Measurements from ENCODE around the gene GARIN5A.

Gene GARIN5A

DNA sequence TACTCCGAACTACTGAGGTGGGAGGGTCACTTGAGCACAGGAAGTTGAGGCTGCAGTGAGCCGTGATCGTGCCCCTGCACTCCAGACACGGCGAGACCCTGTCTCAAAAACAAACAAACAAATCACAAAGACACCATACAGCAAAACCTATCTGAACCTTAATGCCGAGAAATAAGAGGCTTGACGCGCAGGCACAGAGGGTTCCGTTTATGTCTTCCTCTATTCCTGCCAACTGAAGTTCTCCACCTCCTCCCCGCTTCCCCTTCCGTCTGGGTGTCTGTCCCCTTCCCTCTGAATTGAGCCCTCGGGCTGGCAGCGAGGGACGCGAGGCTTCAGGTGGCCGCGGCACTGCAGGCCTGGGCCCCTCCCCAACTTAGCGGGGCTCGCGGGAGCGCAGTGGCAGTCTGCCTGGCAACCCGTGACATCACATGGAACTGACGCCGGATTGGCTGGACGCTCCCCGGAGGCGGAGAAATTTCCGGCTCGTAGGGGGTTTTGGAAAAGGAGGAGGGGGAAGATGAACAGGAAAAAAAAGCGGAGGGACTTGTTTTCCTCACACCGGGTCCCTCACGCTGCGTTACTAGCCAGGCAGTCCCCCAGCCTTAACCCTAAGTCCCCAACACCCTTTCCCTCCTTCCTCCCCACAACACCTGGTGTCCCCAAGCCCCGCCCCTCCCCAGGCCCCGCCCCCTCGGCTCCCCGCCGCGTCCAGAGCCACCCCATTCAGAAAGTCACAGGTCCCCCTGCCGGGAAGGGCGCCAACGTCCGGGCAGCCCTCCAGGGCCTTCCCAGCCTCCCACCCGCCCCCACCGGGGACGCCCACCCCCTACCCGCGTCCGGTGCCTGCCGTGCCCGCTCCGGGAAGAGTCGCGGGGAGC, 45.1 kb downstream of the GARIN5A start:
- Mint-ChIP-seq H3K4me3 (peak overlapping the region; percentile 81), H3K27ac (peak overlapping the region; percentile 91), H3K9me3 (no peaks in the 10 kb centered on the region), H3K27me3 (peaks cover 46% of the 10 kb centered on the region), H3K36me3 (ENCODE audit: low read depth) (no peaks in the 10 kb centered on the region), H3K4me1 (ENCODE audit: low read depth) (peaks cover 13% of the 10 kb centered on the region)
- peak; percentile 97 for DNase-seq

DNA sequence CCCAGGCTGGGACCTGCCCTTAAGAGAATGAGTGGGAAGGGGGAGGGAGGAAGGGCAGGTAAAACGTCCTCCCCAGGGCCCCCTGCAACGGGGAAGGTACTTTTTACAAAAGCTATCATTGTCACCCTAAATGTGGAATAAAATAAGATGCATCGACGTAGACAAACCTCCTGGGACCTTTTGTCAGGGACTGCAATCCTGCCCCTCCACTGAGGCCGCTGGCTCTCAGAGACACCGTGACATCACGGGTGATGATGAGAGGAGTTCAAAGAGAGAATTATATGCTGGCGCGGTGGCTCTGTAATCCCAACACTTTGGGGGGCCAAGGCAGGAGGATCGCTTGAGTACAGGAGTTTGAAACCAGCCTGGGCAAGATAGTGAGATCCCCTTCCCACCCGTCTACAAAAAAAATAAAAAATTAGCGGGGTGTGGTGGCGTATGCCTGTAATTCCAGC, 45.7 kb downstream of the GARIN5A start:
- Mint-ChIP-seq H3K9me3 (no peaks in the 10 kb centered on the region), H3K27ac (no peak overlapping the region), H3K4me1 (ENCODE audit: low read depth) (peaks cover 13% of the 10 kb centered on the region), H3K27me3 (peaks cover 44% of the 10 kb centered on the region), H3K4me3 (peak overlapping the region; percentile 81), H3K36me3 (ENCODE audit: low read depth) (no peaks in the 10 kb centered on the region)
- DNase-seq = no peak

DNA sequence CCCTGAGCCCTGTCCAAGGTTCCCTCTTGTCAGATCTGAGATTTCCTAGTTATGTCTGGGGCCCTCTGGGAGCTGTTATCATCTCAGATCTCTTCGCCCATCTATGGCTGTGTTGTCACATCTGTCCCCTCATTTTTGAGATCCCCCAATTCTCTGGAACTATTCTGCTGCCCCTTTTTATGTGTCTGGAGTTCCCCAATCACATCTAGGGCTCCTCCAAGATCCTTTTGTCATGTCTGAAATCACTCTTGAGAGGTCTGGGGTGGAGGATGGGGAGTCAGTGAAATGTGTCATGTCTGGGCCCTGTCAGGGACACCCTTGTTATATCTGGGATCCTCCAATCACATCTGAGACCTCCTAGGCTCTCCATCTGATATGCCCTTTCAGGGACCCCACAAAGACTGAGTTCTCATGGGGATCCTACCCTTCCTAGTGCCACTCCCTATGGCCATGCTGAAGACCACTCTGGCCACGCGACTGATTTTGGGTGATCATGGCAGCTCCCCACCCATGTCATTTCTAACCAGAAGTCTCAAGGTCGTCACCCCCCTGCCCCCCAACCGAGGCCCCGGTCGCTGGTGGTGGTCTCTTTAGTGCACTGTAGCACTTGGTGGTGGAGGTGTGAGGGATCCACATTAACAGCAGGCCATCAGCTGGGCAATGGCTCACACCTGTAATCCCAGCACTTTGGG, 47.7 kb downstream of the GARIN5A start:
- Mint-ChIP-seq H3K4me3 (no peak overlapping the region), H3K27me3 (peaks cover 42% of the 10 kb centered on the region), H3K9me3 (no peaks in the 10 kb centered on the region), H3K36me3 (ENCODE audit: low read depth) (no peaks in the 10 kb centered on the region), H3K4me1 (ENCODE audit: low read depth) (peaks cover 13% of the 10 kb centered on the region), H3K27ac (no peak overlapping the region)
- DNase-seq = no peak

DNA sequence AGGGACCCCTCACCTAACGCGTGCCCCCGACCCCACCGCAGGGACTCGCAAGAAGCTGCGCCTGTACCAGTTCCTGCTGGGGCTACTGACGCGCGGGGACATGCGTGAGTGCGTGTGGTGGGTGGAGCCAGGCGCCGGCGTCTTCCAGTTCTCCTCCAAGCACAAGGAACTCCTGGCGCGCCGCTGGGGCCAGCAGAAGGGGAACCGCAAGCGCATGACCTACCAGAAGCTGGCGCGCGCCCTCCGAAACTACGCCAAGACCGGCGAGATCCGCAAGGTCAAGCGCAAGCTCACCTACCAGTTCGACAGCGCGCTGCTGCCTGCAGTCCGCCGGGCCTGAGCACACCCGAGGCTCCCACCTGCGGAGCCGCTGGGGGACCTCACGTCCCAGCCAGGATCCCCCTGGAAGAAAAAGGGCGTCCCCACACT, 48.6 kb downstream of the GARIN5A start:
- peaks cover 13% of the 10 kb centered on the region for H3K4me1 Mint-ChIP-seq (ENCODE audit: low read depth)
- H3K36me3 Mint-ChIP-seq (ENCODE audit: low read depth) = no peaks in the 10 kb centered on the region
- no peaks in the 10 kb centered on the region for H3K9me3 Mint-ChIP-seq
- peak; percentile 53 for DNase-seq
- H3K27ac Mint-ChIP-seq = no peak overlapping the region
- peak overlapping the region; percentile 48 for H3K4me3 Mint-ChIP-seq
- peaks cover 39% of the 10 kb centered on the region for H3K27me3 Mint-ChIP-seq

DNA sequence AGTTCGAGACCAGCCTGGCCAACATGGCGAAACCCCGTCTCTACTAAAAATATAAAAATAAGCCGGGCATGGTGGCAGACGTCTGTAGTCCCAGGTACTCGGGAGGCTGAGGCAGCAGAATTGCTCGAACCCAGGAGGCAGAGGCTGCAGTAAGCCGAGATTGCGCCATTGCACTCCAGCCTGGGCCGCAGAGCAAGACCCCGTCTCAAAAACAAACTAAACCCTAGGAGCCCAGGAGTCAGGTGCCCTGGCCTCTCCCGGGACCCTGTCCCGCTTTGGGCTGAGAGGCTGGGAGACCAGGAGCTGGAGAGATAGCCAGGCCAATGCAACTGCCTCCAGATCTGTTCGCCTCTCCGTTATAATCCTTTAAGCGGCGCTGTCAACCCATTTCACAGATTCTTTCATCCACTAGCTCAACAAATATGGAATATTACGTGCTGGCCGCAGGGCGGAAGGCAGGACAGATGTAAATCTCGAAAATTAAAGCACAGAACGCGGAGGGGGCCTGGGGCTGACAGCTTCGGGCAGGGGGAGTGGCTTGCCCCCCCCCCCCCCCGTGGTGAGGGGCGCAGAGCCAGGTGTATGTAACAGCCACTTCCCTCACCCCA, 49.2 kb downstream of the GARIN5A start:
- H3K27ac Mint-ChIP-seq = no peak overlapping the region
- peaks cover 36% of the 10 kb centered on the region for H3K27me3 Mint-ChIP-seq
- H3K36me3 Mint-ChIP-seq (ENCODE audit: low read depth) = no peaks in the 10 kb centered on the region
- no peak overlapping the region for H3K4me3 Mint-ChIP-seq
- H3K9me3 Mint-ChIP-seq = no peaks in the 10 kb centered on the region
- no peak for DNase-seq
- H3K4me1 Mint-ChIP-seq (ENCODE audit: low read depth) = peaks cover 13% of the 10 kb centered on the region

DNA sequence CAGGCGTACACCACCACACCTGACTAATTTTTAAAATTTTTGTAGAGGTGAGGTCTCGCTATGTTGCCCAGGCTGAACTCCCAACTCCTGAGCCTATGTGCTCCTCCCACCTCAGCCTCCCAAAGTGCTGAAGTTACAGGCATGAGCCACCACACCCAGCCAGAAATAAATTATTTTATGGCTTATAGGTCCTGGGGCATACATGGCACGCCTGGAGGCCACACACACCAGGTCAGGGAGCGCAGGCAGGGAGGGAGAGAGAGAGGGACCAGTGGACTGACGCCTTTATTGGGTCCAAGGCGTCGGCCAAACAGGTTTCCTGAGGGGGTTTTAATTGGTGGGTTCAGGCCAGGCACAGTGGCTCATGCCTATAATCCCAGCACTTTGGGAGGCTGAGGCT, 51.1 kb downstream of the GARIN5A start:
- Mint-ChIP-seq H3K4me3 (no peak overlapping the region), H3K36me3 (ENCODE audit: low read depth) (peaks cover 3% of the 10 kb centered on the region), H3K9me3 (no peaks in the 10 kb centered on the region), H3K27ac (no peak overlapping the region), H3K4me1 (ENCODE audit: low read depth) (peaks cover 2% of the 10 kb centered on the region), H3K27me3 (peaks cover 40% of the 10 kb centered on the region)
- DNase-seq = no peak

DNA sequence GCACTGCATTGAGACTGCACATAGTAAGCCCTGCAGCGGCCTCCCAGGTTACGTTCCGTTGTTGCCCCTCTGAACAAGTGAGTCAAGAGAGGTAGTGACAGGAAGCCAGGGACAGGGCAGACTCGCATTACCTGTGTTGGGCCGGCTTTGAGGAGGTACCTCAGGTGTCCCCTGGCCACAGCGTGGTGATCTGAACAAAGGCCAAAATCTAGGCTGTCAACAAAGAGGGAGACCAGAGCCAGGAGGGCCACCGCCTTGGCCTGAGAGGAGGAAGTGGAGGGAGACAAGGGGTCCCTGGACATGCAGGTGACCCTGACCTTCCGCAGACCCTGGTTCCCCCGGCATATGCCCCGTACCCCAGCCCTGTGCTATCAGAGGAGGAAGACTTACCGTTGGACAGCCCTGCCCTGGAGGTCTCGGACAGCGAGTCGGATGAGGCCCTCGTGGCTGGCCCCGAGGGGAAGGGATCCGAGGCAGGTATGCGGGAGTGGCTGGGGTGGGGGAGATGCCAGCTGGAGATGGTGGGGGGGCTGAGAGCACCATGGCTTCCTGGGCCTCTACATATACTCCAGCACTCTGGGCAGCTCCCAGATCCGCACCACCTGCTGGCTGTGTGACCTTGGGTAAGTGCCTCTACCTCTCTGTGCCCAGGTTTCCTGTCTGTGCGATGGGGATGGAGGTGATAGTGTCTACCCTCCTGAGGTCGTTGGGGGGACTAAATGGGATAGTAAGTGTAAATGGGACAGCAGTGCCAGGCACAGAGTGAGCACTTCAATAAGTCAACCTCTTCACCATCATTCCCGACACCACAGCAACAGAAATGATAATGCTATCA, 53.2 kb downstream of the GARIN5A start:
- DNase-seq = no peak
- H3K4me3 Mint-ChIP-seq = no peak overlapping the region
- H3K27ac Mint-ChIP-seq = no peak overlapping the region
- peaks cover 41% of the 10 kb centered on the region for H3K27me3 Mint-ChIP-seq
- H3K36me3 Mint-ChIP-seq (ENCODE audit: low read depth) = peaks cover 4% of the 10 kb centered on the region
- H3K9me3 Mint-ChIP-seq = no peaks in the 10 kb centered on the region
- H3K4me1 Mint-ChIP-seq (ENCODE audit: low read depth) = peaks cover 14% of the 10 kb centered on the region

DNA sequence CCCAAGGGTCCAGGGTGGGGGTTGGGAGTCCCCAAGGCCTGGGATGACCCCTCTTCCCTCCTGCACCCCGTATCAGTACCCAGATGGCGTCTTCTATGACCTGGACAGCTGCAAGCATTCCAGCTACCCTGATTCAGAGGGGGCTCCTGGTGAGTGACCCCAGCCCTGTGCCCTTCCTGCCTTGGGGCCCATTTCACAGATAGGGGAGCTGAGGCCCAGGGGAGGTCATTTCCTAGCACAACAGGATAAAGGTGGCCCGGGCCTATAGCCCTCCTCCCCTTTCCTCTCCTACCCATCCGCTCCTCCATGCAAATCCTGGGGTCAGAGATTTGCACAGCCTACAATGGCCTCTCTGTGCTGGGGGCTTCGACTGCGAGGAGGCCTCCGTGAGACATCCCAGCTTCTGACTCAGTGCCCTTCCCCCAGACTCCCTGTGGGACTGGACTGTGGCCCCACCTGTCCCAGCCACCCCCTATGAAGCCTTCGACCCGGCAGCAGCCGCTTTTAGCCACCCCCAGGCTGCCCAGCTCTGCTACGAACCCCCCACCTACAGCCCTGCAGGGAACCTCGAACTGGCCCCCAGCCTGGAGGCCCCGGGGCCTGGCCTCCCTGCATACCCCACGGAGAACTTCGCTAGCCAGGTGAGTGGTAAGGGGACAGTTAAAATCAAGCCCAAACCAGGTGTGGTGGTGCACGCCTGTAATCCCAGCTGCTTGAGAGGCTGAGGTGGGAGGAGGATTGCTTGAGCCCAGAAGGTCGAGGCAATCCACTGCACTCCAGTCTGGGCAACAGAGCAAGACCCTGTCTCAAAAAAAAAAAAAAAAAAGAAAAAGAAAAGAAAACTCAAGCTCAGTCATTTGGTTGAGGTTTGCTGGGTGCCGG, 54.0 kb downstream of the GARIN5A start:
- H3K27me3 Mint-ChIP-seq = peaks cover 44% of the 10 kb centered on the region
- no peak overlapping the region for H3K4me3 Mint-ChIP-seq
- H3K36me3 Mint-ChIP-seq (ENCODE audit: low read depth) = peaks cover 8% of the 10 kb centered on the region
- H3K27ac Mint-ChIP-seq = no peak overlapping the region
- H3K9me3 Mint-ChIP-seq = no peaks in the 10 kb centered on the region
- DNase-seq = no peak
- H3K4me1 Mint-ChIP-seq (ENCODE audit: low read depth) = peaks cover 14% of the 10 kb centered on the region

DNA sequence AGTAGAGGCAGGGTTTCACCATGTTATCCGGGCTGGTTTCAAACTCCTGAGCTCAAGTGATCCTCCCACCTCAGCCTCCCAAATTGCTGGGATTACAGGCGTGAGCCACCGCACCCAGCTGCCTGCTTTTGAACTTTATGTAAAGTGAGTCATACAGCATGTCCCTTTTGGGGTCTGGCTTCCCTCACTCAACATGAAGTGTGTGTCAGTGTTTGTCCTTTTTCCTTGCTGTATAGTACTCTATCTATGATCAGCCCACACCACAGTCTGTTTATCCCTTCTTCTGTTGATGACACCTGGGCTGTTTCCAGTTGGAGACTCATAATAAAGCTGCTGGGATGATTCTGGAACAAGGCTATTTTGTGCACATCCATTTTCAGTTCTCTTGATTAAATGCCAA, 55.8 kb downstream of the GARIN5A start:
- no peak for DNase-seq
- Mint-ChIP-seq H3K36me3 (ENCODE audit: low read depth) (peaks cover 12% of the 10 kb centered on the region), H3K4me3 (no peak overlapping the region), H3K27ac (no peak overlapping the region), H3K4me1 (ENCODE audit: low read depth) (peaks cover 12% of the 10 kb centered on the region), H3K9me3 (no peaks in the 10 kb centered on the region), H3K27me3 (peaks cover 44% of the 10 kb centered on the region)

DNA sequence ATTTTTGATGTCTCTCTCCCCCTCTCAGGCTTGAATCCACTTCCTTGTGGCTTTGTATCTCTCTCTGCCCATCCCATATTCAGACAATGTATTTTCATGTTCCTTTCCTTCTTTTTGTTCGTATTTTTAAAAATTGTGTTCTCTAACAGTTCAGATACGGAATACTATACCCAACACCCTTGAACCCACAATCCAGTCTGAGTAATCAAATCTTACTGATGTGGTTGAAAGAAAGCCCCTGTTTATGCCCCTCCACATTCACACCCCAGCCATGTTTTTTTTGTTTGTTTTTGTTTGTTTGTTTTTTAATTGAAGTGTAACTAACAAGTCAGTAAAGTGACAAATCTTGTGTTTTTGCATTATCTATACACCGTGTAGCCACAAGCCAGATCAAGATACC, 56.5 kb downstream of the GARIN5A start:
- H3K36me3 Mint-ChIP-seq (ENCODE audit: low read depth) = peaks cover 16% of the 10 kb centered on the region
- no peak overlapping the region for H3K27ac Mint-ChIP-seq
- H3K27me3 Mint-ChIP-seq = peaks cover 44% of the 10 kb centered on the region
- DNase-seq = no peak
- no peaks in the 10 kb centered on the region for H3K9me3 Mint-ChIP-seq
- H3K4me3 Mint-ChIP-seq = no peak overlapping the region
- peaks cover 12% of the 10 kb centered on the region for H3K4me1 Mint-ChIP-seq (ENCODE audit: low read depth)

DNA sequence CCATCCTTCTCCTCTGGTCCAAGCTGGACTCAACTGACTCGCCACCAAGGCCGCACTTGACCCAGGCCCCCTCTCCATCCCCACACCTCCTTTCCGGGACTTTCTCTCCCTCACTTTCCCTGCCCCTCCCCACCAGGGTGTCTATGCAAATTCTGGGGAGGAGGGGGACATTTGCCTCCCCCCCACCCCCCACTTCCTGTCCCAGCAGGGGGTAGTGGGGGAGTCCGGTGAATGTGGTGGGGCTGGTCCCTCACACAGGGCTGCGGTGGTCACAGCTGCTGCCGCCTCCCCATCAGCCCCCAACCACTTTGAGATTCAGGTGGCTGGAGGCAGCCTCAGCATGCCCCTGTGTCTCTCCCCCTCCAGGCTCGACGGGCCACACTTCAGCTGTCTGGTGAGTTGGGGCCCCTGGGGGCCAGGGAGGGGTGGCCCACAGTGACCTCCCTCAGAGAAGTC, 57.0 kb downstream of the GARIN5A start:
- no peak overlapping the region for H3K4me3 Mint-ChIP-seq
- peaks cover 13% of the 10 kb centered on the region for H3K4me1 Mint-ChIP-seq (ENCODE audit: low read depth)
- peaks cover 21% of the 10 kb centered on the region for H3K36me3 Mint-ChIP-seq (ENCODE audit: low read depth)
- no peak for DNase-seq
- H3K9me3 Mint-ChIP-seq = no peaks in the 10 kb centered on the region
- no peak overlapping the region for H3K27ac Mint-ChIP-seq
- H3K27me3 Mint-ChIP-seq = peaks cover 44% of the 10 kb centered on the region

DNA sequence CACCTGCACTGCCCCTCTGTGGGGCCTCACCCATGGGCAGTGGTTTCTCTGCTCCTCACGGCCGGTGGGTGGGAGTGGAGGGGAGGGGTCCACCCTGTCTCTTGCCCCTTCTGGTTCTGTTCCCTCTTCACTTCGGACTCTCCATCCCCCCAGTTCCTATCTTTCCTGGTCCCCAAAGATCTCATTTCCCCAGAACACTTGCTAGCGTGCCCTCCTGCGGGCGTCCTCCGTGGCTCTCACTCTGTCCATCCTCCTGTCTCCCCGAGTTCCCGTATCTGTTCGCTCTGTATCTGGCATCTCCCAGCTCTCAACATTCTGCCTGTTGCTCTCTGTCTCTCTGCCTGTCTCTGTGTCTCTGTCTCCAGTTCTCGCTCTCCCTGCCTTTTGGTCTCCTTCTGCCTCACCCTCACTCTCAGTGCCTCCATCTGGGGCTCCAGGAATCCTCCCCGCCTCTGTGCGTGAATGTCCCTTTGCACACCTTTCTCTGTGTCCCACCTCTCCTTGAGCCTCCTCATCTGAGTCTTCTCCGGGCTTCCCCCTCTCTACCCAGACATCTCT, 57.5 kb downstream of the GARIN5A start:
- Mint-ChIP-seq H3K36me3 (ENCODE audit: low read depth) (peaks cover 26% of the 10 kb centered on the region), H3K4me3 (no peak overlapping the region), H3K4me1 (ENCODE audit: low read depth) (peaks cover 18% of the 10 kb centered on the region), H3K9me3 (no peaks in the 10 kb centered on the region), H3K27me3 (peaks cover 43% of the 10 kb centered on the region), H3K27ac (peak overlapping the region; percentile 15)
- DNase-seq = no peak

All from activated T-cell treated with anti-CD3 and anti-CD28 coated beads, Interleukin-2, amount 50 U/mL, for 24 hours (primary cell).